DMS114 treated with DMSO at 0.1 percent for 48 hours (cell line): Measurements from ENCODE around the gene IFNAR2.

ENCODE experiments used
- DNase-seq: peaks from one replicate; lab custom pipeline; 2025; ENCODE audit not compliant: unreplicated experiment; lab: John Stamatoyannopoulos, UW

The IFNAR2 gene

GRCh38 chr21:33266050-33266788, 36.5 kb downstream of the IFNAR2 start, which contains the start of gene IL10RB:
Gene IL10RB, plus strand, starts transcription at chr21:33266367. Its CDS starts 99 bp downstream, at chr21:33266466.
- peak; percentile 7 for DNase-seq

GRCh38 chr21:33266789-33267135, 37.0 kb downstream of the IFNAR2 start:
- DNase-seq: no peak

- DNase-seq: peak; percentile 1
Observed at GRCh38 chr21:33267250-33267649, 37.5 kb downstream of the IFNAR2 start.

GRCh38 chr21:33268393-33268736, 38.6 kb downstream of the IFNAR2 start:
- no peak for DNase-seq

- DNase-seq: no peak
Observed at GRCh38 chr21:33268737-33269441, 39.2 kb downstream of the IFNAR2 start.

- no peak for DNase-seq
Observed at GRCh38 chr21:33270986-33271385, 41.2 kb downstream of the IFNAR2 start.

GRCh38 chr21:33273044-33273443, 43.3 kb downstream of the IFNAR2 start:
- no peak for DNase-seq

GRCh38 chr21:33278721-33279120, 49.0 kb downstream of the IFNAR2 start:
- no peak for DNase-seq

- DNase-seq: no peak
Observed at GRCh38 chr21:33279330-33279820, 49.6 kb downstream of the IFNAR2 start.
